Esophagus (tissue), 2 donors: ENCODE data around the gene MALRD1. TPM values are rescaled to one million over a fixed set of nuclear protein-coding genes. Genes with fewer than 3 reads are reported as not detected.

ENCODE experiments used
- H3K27ac ChIP-seq, 2 donors: one replicate each; pipeline ENCODE4 v1.5.1; 2013; ENCODE audit warnings: low read depth in 2 of 2, mild to moderate bottlenecking in 2 of 2, inconsistent platforms in 1 of 2, low read length in 1 of 2, moderate library complexity in 1 of 2
- H3K27me3 ChIP-seq, 2 donors: one replicate each; pipeline ENCODE4 v1.6.1; 2013; ENCODE audit warnings: low read length in 2 of 2, control low read depth in 1 of 2, mild to moderate bottlenecking in 1 of 2; ENCODE audit not compliant: insufficient read depth in 2 of 2, control insufficient read depth in 1 of 2
- H3K36me3 ChIP-seq, 2 donors: one replicate each; pipeline ENCODE4 v1.6.1; 2013; ENCODE audit warnings: low read length in 1 of 2; ENCODE audit not compliant: control insufficient read depth in 2 of 2, insufficient read depth in 2 of 2
- H3K4me1 ChIP-seq, 2 donors: one replicate each; pipeline ENCODE4 v1.6.1; 2013; ENCODE audit warnings: low read length in 1 of 2; ENCODE audit not compliant: control insufficient read depth in 2 of 2, insufficient read depth in 2 of 2
- H3K4me3 ChIP-seq, 2 donors: one replicate each; pipeline ENCODE4 v1.5.1; 2013; ENCODE audit warnings: low read length in 2 of 2, mild to moderate bottlenecking in 2 of 2, low read depth in 1 of 2, moderate library complexity in 1 of 2
- H3K9me3 ChIP-seq, 2 donors: one replicate each; pipeline ENCODE4 v1.6.1; 2013; ENCODE audit warnings: mild to moderate bottlenecking in 2 of 2, low read depth in 1 of 2, low read length in 1 of 2, moderate library complexity in 1 of 2; ENCODE audit not compliant: control insufficient read depth in 2 of 2, insufficient read depth in 1 of 2
- WGBS, 2 donors: extraction: QIAGEN DNeasy Blood & Tissue Kit; methylation state at CpG; one replicate each; pipeline ENCODE4 v1.1.7; 2013; 5-methylcytosine and 5-hydroxymethylcytosine counted together
- polyA plus RNA-seq, 2 donors: library from polyadenylated mRNA; stranded (reverse); fragments of 200-250 nt; gene quantifications; one replicate each; pipeline ENCODE4 v1.2.3, GENCODE V29; 2013
- donor health status: healthy with polysubstance abuse.
- donor health status: Bipolar disorder and iron deficiency.

Gene MALRD1
- polyA plus RNA-seq, 2 donors: 0.07 to 0.14 TPM

DNA sequence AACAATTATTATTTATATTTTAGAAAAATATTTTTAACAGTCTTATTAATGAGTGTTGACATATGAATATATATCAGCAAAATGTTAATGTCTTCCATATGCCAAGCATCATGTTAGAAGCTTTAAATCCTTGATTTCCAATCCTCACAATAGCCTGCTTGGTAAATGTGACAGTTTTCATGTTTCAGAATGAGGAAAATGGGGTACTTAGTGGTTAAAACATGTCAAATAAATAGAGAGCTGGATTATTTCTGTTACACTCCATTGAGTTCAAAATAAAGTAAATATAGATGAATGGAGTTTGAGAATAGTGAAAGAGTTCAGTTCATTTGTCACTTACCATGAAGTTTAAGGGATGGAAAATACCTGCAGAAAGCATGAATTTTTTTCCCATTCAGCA lies 377.4 kb downstream of the MALRD1 start:
- no peaks in the 10 kb centered on the region for H3K27me3 ChIP-seq
- no peak overlapping the region for H3K27ac ChIP-seq
- no peaks in the 10 kb centered on the region for H3K9me3 ChIP-seq
- H3K36me3 ChIP-seq: no peaks in the 10 kb centered on the region
- H3K4me1 ChIP-seq: no peaks in the 10 kb centered on the region
- H3K4me3 ChIP-seq: no peak overlapping the region

DNA sequence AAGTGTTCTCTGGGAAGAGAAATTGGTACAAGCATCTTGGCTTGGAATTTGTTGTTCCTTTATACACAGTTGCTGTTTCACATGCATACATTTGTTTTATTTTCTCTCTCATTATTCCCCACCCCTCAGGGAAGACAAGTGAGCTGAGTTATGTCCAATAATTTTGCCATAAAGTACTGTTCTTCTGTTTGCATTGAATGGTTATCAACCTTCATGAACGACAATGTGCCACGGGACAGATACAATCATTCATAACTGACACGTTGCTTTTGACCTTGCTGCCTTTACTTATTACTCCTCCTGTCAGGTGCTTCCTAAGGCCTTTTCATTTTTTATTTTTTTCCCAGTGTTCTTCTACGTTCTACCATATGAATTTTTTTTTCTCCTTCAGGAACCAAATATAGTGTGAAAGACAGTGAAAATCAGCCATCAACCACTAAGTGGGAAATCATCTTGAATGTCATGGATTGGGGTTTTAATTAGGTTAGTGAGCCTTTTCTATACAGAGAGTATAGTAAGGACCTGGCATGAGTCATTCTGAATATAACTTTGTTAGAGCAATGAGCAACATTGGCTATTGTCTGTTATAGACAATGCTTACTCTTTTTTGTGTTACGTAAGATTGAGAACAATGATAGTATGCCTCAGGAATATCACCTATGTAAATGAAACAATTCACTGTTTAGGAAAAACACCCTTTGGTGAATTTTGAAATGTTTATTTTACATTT lies 383.2 kb downstream of the MALRD1 start:
- Histone ChIP-seq H3K27me3 (no peaks in the 10 kb centered on the region), H3K9me3 (no peaks in the 10 kb centered on the region), H3K36me3 (no peaks in the 10 kb centered on the region), H3K27ac (no peak overlapping the region), H3K4me1 (no peaks in the 10 kb centered on the region), H3K4me3 (no peak overlapping the region)
- WGBS, 2 donors: 53 to 74% methylated on average over 5 of the region's 5 CpGs

DNA sequence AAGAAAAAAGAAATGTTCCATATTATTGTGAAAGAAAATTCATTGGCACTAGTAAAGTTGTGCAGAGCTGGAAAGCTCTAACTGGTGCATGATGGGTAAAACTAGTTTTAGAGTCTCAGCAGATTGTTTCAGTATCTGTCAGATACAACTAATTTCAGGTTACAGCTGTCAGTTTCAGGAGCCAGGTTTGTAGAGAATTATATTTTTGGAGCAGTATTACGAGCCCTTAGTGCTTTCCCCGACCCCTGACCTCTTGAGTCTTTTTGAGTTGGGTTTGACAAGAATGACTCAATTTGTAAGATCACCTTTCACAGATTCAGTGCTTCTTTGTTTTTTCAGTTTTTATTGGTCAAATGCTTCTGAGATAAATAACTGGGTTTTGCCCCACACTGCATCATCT lies 401.3 kb downstream of the MALRD1 start:
- no peaks in the 10 kb centered on the region for H3K27me3 ChIP-seq
- H3K27ac ChIP-seq: no peak overlapping the region
- no peak overlapping the region for H3K4me3 ChIP-seq
- WGBS, 2 donors: 65 to 71% methylated on average over 2 of the region's 2 CpGs
- no peaks in the 10 kb centered on the region for H3K9me3 ChIP-seq
- no peaks in the 10 kb centered on the region for H3K4me1 ChIP-seq
- H3K36me3 ChIP-seq: no peaks in the 10 kb centered on the region

DNA sequence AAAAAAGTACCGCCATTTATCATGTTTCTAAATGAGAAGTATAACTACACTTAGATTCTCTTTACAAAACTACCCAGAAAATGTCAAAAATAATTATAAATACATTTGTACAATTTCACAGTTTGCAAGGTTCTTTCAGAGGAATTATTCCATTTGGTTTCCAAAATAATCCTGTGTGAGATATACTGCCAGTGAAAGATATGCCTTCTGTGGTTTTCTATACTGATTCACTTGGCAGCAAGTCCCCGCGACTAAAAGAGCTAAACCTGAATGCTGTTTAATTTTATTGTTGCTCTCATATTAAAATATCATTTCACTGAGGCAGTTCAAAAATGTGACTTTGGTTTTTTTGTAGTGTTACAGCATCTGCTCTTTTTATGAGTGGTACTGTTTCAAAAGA lies 402.8 kb downstream of the MALRD1 start:
- WGBS, 2 donors: 68 to 89% methylated on average over 3 of the region's 3 CpGs
- H3K36me3 ChIP-seq: no peaks in the 10 kb centered on the region
- H3K27ac ChIP-seq: no peak overlapping the region

DNA sequence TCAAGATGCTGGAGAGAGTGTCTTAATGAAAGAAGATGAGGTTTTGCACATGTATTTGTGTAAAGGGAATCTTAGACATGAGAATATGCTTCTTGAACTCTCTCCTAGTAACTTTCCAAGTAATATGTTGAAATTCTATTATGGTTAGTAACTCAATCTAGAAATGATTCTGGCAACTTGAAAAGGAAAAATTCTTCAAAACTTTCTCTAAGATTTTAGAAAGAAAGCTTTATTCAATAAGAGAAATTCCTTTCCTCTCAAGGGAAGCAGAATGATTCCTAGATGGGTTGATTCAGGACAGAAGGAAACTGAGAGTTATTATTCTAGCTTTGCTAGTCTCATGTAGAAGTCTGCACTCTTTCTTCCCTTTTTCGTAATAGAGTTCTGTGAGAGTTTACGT lies 403.3 kb downstream of the MALRD1 start:
- Histone ChIP-seq H3K27ac (no peak overlapping the region), H3K4me3 (no peak overlapping the region), H3K27me3 (no peaks in the 10 kb centered on the region), H3K4me1 (no peaks in the 10 kb centered on the region), H3K36me3 (no peaks in the 10 kb centered on the region), H3K9me3 (no peaks in the 10 kb centered on the region)
- 83 to 94% methylated on average over 2 of the region's 2 CpGs for whole genome bisulfite sequencing, 2 donors

More for the DNA sequence above, 402.8 kb downstream of the MALRD1 start:
- H3K4me1 ChIP-seq: no peaks in the 10 kb centered on the region
- H3K9me3 ChIP-seq: no peaks in the 10 kb centered on the region
- H3K27me3 ChIP-seq: no peaks in the 10 kb centered on the region
- no peak overlapping the region for H3K4me3 ChIP-seq

DNA sequence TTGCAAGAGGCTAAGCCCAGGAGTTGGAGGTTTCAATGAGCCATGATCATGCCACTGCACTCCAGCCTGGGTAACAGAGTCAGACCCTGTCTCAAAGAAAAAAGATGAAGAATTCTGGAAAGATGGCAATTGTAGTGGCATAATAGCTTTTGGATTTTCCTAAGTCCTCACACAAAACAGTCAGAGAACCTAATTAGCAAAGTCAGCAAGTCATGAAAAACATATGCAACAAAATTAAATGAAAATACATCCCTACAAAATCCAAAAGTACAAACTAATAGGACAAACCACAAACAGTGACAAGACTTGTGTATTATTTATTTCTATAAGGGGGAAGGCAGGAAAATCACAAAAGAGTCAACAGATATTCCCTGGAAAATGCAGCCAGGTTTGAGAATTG lies 405.4 kb downstream of the MALRD1 start:
- Histone ChIP-seq H3K4me1 (no peaks in the 10 kb centered on the region), H3K27ac (no peak overlapping the region), H3K27me3 (no peaks in the 10 kb centered on the region), H3K4me3 (no peak overlapping the region), H3K36me3 (no peaks in the 10 kb centered on the region), H3K9me3 (no peaks in the 10 kb centered on the region)

DNA sequence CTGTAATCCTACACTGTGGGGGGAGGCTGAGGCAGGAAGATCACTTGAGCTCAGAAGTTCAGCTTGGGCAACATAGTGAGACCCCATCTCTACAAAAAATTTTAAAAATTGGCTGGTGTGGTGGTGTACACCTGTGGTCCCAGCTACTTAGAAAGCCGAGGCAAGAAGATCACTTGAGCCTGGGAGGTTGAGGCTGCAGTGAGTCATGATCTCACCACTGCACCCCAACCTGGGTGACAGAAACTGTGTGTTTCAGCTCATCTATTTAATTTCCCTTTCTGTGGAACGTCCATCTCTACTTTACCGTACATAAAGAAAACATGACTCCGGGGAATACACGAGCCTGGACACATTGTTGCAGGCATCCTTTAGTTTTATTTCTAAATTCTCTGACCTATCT lies 413.0 kb downstream of the MALRD1 start:
- no peaks in the 10 kb centered on the region for H3K36me3 ChIP-seq
- no peak overlapping the region for H3K27ac ChIP-seq
- H3K9me3 ChIP-seq: no peaks in the 10 kb centered on the region
- H3K4me1 ChIP-seq: no peaks in the 10 kb centered on the region
- no peak overlapping the region for H3K4me3 ChIP-seq
- no peaks in the 10 kb centered on the region for H3K27me3 ChIP-seq
- WGBS, 2 donors: 89 to 92% methylated on average over 5 of the region's 5 CpGs

DNA sequence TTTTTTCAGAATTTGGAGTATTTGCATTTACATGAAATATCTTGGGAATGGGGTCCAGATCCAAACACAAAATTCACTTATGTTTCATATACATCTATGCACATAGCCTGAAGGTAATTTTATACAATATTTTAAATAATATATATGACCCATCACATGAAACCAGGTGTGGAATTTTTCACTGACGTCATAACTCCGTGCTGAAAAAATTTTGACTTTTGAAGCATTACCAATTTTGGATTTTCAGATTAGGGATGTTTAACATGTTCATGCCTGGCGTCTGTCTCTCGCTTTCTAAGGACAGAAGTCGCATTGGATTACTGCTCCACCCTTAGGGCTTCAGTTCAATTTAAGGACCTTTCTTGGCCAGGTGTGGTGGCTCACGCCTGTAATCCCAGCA lies 418.1 kb downstream of the MALRD1 start:
- Histone ChIP-seq H3K9me3 (no peaks in the 10 kb centered on the region), H3K27me3 (no peaks in the 10 kb centered on the region), H3K4me3 (no peak overlapping the region), H3K4me1 (no peaks in the 10 kb centered on the region), H3K36me3 (no peaks in the 10 kb centered on the region), H3K27ac (no peak overlapping the region)
- 96% methylated on average over 6 of the region's 6 CpGs for WGBS, 2 donors

DNA sequence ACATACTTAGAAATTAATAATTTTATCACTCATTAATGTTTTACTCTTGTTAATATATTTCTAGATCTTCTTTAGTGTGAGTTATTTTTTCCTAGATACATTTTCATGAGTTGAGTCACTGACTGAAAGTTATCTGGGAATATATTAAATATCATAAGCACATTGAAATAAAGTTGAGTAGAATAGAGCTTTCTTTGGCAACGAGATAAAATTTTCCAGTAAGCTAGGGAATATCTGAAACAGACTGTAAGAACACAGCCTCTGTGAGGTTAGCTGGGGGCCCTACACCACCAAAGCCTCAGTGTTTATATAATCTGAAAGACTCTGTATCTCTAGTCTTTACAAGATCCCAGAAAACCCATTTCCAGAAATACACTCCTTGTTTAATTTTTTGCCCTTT lies 419.8 kb downstream of the MALRD1 start:
- no peak overlapping the region for H3K27ac ChIP-seq
- WGBS, 2 donors: 52% methylated on average over 1 of the region's 1 CpG
- no peak overlapping the region for H3K4me3 ChIP-seq
- no peaks in the 10 kb centered on the region for H3K9me3 ChIP-seq
- no peaks in the 10 kb centered on the region for H3K4me1 ChIP-seq
- H3K27me3 ChIP-seq: no peaks in the 10 kb centered on the region
- H3K36me3 ChIP-seq: no peaks in the 10 kb centered on the region

DNA sequence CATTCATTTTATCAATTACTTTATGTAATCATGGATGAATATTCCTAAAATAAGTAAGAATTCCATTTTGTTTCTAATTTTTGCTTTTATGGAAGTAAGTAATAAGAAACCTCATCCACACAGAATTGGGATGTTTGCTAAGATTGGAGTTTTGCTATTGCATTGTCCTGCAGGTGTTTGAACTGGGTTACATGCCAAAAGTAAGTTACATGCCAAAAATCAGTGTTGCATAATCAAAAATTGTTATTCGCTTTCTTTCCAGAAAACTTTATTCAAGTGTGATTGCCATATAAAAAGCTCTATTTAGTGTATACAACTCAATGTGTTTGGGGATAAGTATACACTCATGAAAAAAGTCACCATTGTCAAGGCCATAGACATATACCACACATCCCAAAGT lies 420.9 kb downstream of the MALRD1 start:
- Histone ChIP-seq H3K27me3 (no peaks in the 10 kb centered on the region), H3K36me3 (no peaks in the 10 kb centered on the region), H3K4me3 (no peak overlapping the region), H3K27ac (no peak overlapping the region), H3K4me1 (no peaks in the 10 kb centered on the region), H3K9me3 (no peaks in the 10 kb centered on the region)
- 48% methylated on average over 1 of the region's 1 CpG for WGBS, 2 donors
